ENCODE measurements around the gene SPATA7.

DNA sequence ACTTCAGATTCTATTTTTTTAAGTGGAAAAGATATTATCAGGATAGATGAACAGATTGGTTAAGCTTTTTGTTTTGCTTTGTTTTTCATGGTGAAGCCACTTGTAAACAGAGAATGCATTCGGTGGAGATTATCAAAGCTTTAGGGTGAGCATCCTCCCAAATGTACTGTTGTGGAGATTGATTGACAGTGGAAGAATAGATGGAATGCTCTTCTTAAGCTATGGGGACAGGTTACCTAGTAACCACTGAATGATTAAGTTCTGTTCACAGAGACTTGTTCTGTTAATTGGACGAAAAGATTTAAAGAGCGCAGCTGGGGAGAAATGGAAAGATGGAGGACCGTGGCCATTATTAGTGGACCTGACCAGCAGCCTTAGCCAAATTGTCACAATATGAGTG is 21.8 kb upstream of the SPATA7 start:
- no peak for TF ChIP-seq EZH2 (IDR thresholded peaks at IDR 0.05; ENCODE audit: borderline replicate concordance, low read depth, low read length, poor library complexity, severe bottlenecking)
- TF ChIP-seq, protein P1, sequence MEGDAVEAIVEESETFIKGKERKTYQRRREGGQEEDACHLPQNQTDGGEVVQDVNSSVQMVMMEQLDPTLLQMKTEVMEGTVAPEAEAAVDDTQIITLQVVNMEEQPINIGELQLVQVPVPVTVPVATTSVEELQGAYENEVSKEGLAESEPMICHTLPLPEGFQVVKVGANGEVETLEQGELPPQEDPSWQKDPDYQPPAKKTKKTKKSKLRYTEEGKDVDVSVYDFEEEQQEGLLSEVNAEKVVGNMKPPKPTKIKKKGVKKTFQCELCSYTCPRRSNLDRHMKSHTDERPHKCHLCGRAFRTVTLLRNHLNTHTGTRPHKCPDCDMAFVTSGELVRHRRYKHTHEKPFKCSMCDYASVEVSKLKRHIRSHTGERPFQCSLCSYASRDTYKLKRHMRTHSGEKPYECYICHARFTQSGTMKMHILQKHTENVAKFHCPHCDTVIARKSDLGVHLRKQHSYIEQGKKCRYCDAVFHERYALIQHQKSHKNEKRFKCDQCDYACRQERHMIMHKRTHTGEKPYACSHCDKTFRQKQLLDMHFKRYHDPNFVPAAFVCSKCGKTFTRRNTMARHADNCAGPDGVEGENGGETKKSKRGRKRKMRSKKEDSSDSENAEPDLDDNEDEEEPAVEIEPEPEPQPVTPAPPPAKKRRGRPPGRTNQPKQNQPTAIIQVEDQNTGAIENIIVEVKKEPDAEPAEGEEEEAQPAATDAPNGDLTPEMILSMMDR (conservative IDR thresholded peaks at IDR 0.05; ENCODE audit: low read depth, low read length): no peak

Measured in A673 (cell line).